ENCODE measurements around the gene NOTUM.

DNA sequence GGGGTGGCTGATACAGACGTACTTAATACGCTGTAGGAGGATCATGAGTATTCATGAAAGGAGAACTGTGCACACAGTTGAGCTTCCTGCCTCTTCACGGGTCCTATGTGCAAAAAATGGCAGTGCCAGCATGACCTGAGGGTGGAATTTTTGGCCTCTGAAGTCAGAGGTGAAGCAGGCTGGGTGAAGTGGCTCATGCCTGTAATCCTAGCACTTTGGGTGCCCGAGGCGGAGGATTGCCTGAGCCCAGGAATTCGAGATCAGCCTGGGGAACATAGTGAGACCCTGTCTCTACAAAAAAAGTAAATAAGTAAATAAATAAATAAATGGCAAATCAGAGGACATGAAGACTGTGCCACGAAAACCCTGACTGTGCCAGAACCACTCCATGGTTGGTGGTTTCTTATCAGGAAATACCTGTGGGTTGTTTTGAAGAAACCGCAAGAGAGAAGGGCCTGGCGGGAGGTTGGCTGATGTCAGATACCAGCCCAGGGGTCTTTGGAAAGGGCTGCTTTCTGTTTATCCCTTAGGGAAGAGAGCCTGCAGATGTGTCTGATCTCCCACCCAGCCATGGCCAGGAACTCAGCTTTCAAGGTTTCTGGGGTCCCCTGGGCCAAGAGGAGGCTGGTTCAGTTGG lies 19.8 kb upstream of the NOTUM start:
- TF ChIP-seq EZH2phosphoT487 (IDR thresholded peaks at IDR 0.05; ENCODE audit: unreplicated experiment): no peak
- TF ChIP-seq, protein P1, sequence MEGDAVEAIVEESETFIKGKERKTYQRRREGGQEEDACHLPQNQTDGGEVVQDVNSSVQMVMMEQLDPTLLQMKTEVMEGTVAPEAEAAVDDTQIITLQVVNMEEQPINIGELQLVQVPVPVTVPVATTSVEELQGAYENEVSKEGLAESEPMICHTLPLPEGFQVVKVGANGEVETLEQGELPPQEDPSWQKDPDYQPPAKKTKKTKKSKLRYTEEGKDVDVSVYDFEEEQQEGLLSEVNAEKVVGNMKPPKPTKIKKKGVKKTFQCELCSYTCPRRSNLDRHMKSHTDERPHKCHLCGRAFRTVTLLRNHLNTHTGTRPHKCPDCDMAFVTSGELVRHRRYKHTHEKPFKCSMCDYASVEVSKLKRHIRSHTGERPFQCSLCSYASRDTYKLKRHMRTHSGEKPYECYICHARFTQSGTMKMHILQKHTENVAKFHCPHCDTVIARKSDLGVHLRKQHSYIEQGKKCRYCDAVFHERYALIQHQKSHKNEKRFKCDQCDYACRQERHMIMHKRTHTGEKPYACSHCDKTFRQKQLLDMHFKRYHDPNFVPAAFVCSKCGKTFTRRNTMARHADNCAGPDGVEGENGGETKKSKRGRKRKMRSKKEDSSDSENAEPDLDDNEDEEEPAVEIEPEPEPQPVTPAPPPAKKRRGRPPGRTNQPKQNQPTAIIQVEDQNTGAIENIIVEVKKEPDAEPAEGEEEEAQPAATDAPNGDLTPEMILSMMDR (conservative IDR thresholded peaks at IDR 0.05; ENCODE audit: low read depth in 2 of 2): no peak
- no peak for TF ChIP-seq EZH2 (IDR thresholded peaks at IDR 0.05; ENCODE audit: low read depth, unreplicated experiment)
- no peak for TF ChIP-seq NANOG (IDR thresholded peaks at IDR 0.05; ENCODE audit: borderline replicate concordance)
- TF ChIP-seq, protein P2, sequence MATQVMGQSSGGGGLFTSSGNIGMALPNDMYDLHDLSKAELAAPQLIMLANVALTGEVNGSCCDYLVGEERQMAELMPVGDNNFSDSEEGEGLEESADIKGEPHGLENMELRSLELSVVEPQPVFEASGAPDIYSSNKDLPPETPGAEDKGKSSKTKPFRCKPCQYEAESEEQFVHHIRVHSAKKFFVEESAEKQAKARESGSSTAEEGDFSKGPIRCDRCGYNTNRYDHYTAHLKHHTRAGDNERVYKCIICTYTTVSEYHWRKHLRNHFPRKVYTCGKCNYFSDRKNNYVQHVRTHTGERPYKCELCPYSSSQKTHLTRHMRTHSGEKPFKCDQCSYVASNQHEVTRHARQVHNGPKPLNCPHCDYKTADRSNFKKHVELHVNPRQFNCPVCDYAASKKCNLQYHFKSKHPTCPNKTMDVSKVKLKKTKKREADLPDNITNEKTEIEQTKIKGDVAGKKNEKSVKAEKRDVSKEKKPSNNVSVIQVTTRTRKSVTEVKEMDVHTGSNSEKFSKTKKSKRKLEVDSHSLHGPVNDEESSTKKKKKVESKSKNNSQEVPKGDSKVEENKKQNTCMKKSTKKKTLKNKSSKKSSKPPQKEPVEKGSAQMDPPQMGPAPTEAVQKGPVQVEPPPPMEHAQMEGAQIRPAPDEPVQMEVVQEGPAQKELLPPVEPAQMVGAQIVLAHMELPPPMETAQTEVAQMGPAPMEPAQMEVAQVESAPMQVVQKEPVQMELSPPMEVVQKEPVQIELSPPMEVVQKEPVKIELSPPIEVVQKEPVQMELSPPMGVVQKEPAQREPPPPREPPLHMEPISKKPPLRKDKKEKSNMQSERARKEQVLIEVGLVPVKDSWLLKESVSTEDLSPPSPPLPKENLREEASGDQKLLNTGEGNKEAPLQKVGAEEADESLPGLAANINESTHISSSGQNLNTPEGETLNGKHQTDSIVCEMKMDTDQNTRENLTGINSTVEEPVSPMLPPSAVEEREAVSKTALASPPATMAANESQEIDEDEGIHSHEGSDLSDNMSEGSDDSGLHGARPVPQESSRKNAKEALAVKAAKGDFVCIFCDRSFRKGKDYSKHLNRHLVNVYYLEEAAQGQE (IDR thresholded peaks at IDR 0.05; ENCODE audit: unreplicated experiment): no peak
- TF ChIP-seq JUNB (IDR thresholded peaks at IDR 0.05; ENCODE audit: unreplicated experiment): no peak
- TF ChIP-seq POLR2AphosphoS5 (IDR thresholded peaks at IDR 0.05; ENCODE audit: low read depth): no peak
- TF ChIP-seq CREB1 (CRISPR knock-in tag; IDR thresholded peaks at IDR 0.05; ENCODE audit: low read depth): no peak
- no peak for TF ChIP-seq STAT1 (IDR thresholded peaks at IDR 0.05; ENCODE audit: unreplicated experiment)
- TF ChIP-seq, protein P3, sequence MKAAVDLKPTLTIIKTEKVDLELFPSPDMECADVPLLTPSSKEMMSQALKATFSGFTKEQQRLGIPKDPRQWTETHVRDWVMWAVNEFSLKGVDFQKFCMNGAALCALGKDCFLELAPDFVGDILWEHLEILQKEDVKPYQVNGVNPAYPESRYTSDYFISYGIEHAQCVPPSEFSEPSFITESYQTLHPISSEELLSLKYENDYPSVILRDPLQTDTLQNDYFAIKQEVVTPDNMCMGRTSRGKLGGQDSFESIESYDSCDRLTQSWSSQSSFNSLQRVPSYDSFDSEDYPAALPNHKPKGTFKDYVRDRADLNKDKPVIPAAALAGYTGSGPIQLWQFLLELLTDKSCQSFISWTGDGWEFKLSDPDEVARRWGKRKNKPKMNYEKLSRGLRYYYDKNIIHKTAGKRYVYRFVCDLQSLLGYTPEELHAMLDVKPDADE (IDR thresholded peaks at IDR 0.05): no peak
- no peak for TF ChIP-seq ZNF331 (CRISPR knock-in tag; IDR thresholded peaks at IDR 0.05; ENCODE audit: low read depth)
- TF ChIP-seq ZNF114 (CRISPR knock-in tag; IDR thresholded peaks at IDR 0.05): no peak
- TF ChIP-seq, protein P4, sequence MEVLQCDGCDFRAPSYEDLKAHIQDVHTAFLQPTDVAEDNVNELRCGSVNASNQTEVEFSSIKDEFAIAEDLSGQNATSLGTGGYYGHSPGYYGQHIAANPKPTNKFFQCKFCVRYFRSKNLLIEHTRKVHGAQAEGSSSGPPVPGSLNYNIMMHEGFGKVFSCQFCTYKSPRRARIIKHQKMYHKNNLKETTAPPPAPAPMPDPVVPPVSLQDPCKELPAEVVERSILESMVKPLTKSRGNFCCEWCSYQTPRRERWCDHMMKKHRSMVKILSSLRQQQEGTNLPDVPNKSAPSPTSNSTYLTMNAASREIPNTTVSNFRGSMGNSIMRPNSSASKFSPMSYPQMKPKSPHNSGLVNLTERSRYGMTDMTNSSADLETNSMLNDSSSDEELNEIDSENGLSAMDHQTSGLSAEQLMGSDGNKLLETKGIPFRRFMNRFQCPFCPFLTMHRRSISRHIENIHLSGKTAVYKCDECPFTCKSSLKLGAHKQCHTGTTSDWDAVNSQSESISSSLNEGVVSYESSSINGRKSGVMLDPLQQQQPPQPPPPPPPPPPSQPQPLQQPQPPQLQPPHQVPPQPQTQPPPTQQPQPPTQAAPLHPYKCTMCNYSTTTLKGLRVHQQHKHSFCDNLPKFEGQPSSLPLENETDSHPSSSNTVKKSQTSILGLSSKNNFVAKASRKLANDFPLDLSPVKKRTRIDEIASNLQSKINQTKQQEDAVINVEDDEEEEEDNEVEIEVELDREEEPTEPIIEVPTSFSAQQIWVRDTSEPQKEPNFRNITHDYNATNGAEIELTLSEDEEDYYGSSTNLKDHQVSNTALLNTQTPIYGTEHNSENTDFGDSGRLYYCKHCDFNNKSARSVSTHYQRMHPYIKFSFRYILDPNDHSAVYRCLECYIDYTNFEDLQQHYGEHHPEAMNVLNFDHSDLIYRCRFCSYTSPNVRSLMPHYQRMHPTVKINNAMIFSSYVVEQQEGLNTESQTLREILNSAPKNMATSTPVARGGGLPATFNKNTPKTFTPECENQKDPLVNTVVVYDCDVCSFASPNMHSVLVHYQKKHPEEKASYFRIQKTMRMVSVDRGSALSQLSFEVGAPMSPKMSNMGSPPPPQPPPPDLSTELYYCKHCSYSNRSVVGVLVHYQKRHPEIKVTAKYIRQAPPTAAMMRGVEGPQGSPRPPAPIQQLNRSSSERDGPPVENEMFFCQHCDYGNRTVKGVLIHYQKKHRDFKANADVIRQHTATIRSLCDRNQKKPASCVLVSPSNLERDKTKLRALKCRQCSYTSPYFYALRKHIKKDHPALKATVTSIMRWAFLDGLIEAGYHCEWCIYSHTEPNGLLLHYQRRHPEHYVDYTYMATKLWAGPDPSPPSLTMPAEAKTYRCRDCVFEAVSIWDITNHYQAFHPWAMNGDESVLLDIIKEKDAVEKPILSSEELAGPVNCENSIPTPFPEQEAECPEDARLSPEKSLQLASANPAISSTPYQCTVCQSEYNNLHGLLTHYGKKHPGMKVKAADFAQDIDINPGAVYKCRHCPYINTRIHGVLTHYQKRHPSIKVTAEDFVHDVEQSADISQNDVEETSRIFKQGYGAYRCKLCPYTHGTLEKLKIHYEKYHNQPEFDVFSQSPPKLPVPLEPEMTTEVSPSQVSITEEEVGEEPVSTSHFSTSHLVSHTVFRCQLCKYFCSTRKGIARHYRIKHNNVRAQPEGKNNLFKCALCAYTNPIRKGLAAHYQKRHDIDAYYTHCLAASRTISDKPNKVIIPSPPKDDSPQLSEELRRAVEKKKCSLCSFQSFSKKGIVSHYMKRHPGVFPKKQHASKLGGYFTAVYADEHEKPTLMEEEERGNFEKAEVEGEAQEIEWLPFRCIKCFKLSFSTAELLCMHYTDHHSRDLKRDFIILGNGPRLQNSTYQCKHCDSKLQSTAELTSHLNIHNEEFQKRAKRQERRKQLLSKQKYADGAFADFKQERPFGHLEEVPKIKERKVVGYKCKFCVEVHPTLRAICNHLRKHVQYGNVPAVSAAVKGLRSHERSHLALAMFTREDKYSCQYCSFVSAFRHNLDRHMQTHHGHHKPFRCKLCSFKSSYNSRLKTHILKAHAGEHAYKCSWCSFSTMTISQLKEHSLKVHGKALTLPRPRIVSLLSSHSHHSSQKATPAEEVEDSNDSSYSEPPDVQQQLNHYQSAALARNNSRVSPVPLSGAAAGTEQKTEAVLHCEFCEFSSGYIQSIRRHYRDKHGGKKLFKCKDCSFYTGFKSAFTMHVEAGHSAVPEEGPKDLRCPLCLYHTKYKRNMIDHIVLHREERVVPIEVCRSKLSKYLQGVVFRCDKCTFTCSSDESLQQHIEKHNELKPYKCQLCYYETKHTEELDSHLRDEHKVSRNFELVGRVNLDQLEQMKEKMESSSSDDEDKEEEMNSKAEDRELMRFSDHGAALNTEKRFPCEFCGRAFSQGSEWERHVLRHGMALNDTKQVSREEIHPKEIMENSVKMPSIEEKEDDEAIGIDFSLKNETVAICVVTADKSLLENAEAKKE (CRISPR knock-in tag; IDR thresholded peaks at IDR 0.05): no peak

Data from GM23338 (cell line).